Memory B cell (primary cell): ENCODE data around the gene NR0B2.
A peak's percentile ranks its signal among the peaks of the same experiment; 100 is the strongest.
"Not testable (repeated sequence)": the region's sequence is repeated elsewhere in the genome, so short reads cannot be mapped to it uniquely, and the experiment has no call there.

Experiments used
- ATAC-seq: fragments of 150-1000 bp; cut with Tn5 transposase; 2 replicates; pipeline ENCODE4 v1.10.0; 2021; ENCODE audit warnings: low read depth, mild to moderate bottlenecking, moderate library complexity
- DNase-seq, 2 donors: peaks; one replicate each; pipeline ENCODE4 v3.0.0; 2022; ENCODE audit warnings: low spot score in 2 of 2
- H3K27ac Mint-ChIP-seq: one replicate; pipeline ENCODE4 v1.8.0; 2022; ENCODE audit warnings: mild to moderate bottlenecking, moderate library complexity, mixed read lengths
- H3K27me3 Mint-ChIP-seq: one replicate; pipeline ENCODE4 v1.8.0; 2022; ENCODE audit warnings: mixed read lengths
- H3K36me3 Mint-ChIP-seq: one replicate; pipeline ENCODE4 v1.8.0; 2022; ENCODE audit warnings: mild to moderate bottlenecking, mixed read lengths
- H3K4me1 Mint-ChIP-seq: one replicate; pipeline ENCODE4 v1.8.0; 2022; ENCODE audit warnings: mixed read lengths
- H3K4me3 Mint-ChIP-seq: one replicate; pipeline ENCODE4 v1.8.0; 2022; ENCODE audit warnings: mild to moderate bottlenecking, moderate library complexity, mixed read lengths
- H3K9me3 Mint-ChIP-seq: one replicate; pipeline ENCODE4 v1.8.0; 2022; ENCODE audit warnings: mixed read lengths

Gene NR0B2

DNA sequence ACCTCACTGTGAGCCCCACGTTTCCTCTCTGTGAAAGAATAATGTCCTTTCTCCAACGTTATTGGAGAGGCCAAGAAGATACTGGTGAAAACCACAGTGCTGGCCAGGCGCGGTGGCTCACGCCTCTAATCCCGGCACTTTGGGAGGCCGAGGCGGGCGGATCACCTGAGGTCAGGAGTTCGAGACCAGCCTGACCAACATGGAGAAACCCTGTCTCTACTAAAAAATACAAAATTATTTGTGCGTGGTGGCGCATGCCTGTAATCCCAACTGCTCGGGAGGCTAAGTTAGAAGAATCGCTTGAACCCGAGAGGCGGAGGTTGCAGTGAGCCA, 34.9 kb upstream of the NR0B2 start:
- not testable (repeated sequence) for DNase-seq, H3K4me1 Mint-ChIP-seq, H3K9me3 Mint-ChIP-seq, H3K27ac Mint-ChIP-seq, H3K27me3 Mint-ChIP-seq, ATAC-seq, H3K4me3 Mint-ChIP-seq
- peaks cover 18% of the 10 kb centered on the region for H3K36me3 Mint-ChIP-seq

DNA sequence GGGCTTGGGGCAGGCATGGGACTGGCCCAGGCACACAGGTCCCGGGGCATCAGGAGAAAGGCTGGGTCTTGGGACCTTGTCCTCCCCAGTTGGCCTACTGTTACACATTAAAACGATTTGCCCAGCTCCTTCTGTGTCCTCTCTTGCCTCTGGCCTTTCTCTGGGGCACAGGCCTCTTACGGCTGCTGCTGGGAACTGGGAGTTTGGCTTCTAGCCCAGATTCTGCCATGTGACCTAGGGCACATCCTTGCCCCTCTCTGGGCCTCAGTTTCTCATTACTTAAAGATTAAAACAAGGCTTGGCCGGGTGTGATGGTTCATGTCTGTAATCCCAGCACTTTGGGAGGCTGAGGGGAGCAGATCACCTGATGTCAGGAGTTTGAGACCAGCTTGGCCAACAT, 32.5 kb upstream of the NR0B2 start:
- Mint-ChIP-seq H3K36me3 (peaks cover 24% of the 10 kb centered on the region), H3K4me3 (no peak overlapping the region), H3K27me3 (no peaks in the 10 kb centered on the region), H3K9me3 (no peaks in the 10 kb centered on the region), H3K27ac (no peak overlapping the region), H3K4me1 (peaks cover 4% of the 10 kb centered on the region)
- ATAC-seq = no peak
- DNase-seq = no peak

DNA sequence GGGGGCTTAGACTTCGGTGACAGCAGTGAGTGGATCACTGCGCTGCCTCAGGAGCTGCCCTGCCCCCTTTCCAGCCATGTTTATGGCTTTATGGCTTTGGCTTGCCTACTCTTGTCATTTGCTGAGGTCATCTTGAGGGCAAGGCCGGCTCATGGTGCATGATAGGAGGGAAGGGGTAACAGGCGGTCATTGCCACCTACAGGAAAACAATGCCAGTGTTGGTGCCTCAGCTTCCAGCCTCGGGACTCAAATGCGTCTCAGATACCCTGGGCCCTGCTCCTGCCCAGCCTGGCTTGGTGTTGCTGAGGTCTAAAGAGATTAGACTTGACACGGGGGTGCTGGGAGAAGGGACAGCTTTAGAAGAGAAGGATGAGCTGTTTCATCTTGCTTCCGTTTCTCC, 32.0 kb upstream of the NR0B2 start:
- Mint-ChIP-seq H3K4me1 (peaks cover 2% of the 10 kb centered on the region), H3K4me3 (no peak overlapping the region), H3K36me3 (peaks cover 21% of the 10 kb centered on the region), H3K27ac (no peak overlapping the region), H3K27me3 (no peaks in the 10 kb centered on the region), H3K9me3 (no peaks in the 10 kb centered on the region)
- ATAC-seq (no peak), DNase-seq (no peak)

DNA sequence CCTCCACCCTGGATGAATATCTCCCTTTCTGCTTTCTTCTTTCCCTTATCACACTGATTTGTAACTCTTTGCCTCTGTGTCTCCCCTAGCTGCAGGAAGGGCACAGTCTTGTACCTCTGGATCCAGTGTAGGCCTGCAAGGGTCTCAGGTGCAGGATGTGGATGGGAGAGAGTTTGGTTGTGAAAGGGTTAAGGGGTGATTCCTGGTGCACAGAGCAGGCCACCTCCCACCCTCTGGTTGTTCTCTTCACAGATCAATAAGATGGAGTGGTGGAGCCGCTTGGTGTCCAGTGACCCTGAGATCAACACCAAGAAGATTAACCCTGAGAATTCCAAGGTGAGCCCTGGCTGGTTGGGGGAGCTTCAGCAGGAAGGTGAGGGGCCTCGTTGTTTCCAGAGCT, 31.4 kb upstream of the NR0B2 start:
- DNase-seq = no peak
- no peaks in the 10 kb centered on the region for H3K9me3 Mint-ChIP-seq
- peaks cover 18% of the 10 kb centered on the region for H3K36me3 Mint-ChIP-seq
- no peaks in the 10 kb centered on the region for H3K4me1 Mint-ChIP-seq
- no peak overlapping the region for H3K27ac Mint-ChIP-seq
- no peak for ATAC-seq
- H3K27me3 Mint-ChIP-seq = no peaks in the 10 kb centered on the region
- no peak overlapping the region for H3K4me3 Mint-ChIP-seq

DNA sequence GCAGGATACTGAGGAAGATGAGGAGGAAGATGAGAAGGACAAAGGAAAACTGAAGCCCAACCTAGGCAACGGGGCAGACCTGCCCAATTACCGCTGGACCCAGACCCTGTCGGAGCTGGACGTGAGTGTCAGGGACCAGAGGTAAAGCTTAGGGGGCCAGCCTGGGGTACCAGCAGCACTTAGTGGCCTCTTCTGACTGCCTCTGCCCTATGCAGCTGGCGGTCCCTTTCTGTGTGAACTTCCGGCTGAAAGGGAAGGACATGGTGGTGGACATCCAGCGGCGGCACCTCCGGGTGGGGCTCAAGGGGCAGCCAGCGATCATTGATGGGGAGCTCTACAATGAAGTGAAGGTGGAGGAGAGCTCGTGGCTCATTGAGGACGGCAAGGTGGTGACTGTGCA, 28.9 kb upstream of the NR0B2 start:
- Mint-ChIP-seq H3K4me3 (no peak overlapping the region), H3K27ac (no peak overlapping the region), H3K4me1 (no peaks in the 10 kb centered on the region), H3K9me3 (no peaks in the 10 kb centered on the region), H3K36me3 (peaks cover 21% of the 10 kb centered on the region), H3K27me3 (no peaks in the 10 kb centered on the region)
- DNase-seq = no peak
- ATAC-seq = no peak

DNA sequence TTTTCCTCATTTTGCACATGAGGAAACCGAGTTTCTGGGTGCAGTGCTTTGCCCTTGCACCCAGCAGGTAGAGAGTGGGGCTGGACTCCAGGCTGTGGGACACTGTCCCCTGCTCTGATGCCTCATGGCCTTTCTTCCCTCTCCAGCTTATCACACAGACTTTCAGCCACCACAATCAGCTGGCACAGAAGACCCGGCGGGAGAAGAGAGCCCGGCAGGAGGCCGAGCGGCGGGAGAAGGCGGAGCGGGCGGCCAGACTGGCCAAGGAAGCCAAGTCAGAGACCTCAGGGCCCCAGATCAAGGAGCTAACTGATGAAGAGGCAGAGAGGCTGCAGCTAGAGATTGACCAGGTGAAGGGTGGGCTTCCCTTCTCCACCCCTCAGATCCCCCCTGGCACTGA, 27.5 kb upstream of the NR0B2 start:
- H3K4me1 Mint-ChIP-seq = no peaks in the 10 kb centered on the region
- H3K27me3 Mint-ChIP-seq = no peaks in the 10 kb centered on the region
- ATAC-seq (no peak), DNase-seq (no peak)
- peaks cover 23% of the 10 kb centered on the region for H3K36me3 Mint-ChIP-seq
- no peak overlapping the region for H3K4me3 Mint-ChIP-seq
- no peaks in the 10 kb centered on the region for H3K9me3 Mint-ChIP-seq
- no peak overlapping the region for H3K27ac Mint-ChIP-seq

DNA sequence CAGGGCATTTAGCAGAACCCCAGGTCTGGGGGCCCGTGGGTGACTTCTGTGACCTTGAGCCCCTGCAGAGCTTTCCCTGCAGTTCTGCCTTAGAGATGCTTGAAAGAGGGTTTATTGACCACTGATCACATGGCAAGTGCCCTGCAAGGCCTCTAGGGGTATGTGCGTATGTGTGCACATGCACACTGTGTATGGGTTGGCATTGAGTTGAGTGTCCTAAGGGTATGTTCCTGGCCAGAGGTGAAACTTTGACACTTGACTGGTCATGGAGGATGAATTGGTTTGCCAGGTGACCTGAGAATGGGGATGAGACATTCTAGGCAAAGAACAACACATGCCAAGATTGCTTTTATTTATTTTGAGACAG, 24.9 kb upstream of the NR0B2 start:
- H3K36me3 Mint-ChIP-seq = peaks cover 19% of the 10 kb centered on the region
- H3K27me3 Mint-ChIP-seq = no peaks in the 10 kb centered on the region
- H3K4me1 Mint-ChIP-seq = no peaks in the 10 kb centered on the region
- DNase-seq = no peak
- no peak overlapping the region for H3K27ac Mint-ChIP-seq
- no peak overlapping the region for H3K4me3 Mint-ChIP-seq
- H3K9me3 Mint-ChIP-seq = no peaks in the 10 kb centered on the region
- no peak for ATAC-seq

DNA sequence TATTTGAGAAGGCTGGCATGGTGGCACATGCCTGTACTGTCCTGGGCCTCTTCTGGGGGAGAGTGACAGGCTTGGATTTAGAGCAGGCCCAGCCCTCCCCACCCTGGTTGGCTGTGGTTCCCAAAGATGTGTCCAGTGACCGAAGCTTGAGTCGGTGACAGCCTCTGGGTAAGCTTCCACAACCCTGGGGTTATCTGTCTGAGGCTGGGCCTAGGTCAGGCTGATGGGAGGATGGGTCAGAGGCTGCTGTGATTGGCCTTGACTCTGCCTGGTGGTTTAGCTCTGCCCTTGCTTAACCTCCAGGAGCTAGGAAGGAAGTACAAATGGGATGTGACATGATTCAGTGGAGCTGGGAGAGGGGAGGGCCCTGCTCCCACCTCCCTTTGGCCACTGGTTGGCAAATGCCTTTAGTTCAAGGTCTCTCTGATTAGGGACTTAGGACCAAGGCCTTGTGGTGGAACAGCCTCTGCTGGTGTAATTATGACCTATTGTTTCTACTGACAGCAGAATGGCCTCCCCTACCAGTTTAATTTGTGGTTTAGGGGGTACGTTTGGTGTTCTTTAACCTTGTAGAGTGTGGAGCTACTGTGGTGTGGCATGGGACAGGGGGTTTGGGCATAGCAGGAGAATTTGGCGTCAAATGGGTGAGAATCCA, 24.4 kb upstream of the NR0B2 start:
- Mint-ChIP-seq H3K9me3 (no peaks in the 10 kb centered on the region), H3K4me3 (no peak overlapping the region), H3K4me1 (peaks cover under 1% of the 10 kb centered on the region), H3K27ac (no peak overlapping the region), H3K27me3 (no peaks in the 10 kb centered on the region), H3K36me3 (peaks cover 19% of the 10 kb centered on the region)
- DNase-seq = no peak
- ATAC-seq = no peak

DNA sequence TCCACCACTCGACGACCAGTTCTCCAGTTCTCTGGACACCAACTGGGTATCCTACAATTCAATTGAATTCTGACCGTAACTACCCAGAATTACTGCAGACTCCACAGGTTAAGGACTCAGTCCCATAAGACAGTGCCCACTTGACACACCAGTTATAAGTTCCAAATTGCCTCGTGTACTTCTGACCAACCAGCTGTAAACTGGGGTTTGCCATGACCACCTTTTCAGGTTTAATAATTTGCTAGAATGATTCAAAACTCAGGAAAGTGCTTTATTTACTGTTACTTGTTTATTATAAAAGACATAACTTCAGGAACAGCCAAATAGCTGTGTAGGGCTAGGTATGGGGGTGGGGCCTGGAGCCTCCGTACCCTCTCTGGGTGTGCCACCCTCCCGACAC, 23.0 kb upstream of the NR0B2 start:
- no peaks in the 10 kb centered on the region for H3K27me3 Mint-ChIP-seq
- H3K4me1 Mint-ChIP-seq = peaks cover 9% of the 10 kb centered on the region
- ATAC-seq = no peak
- no peak overlapping the region for H3K27ac Mint-ChIP-seq
- H3K4me3 Mint-ChIP-seq = no peak overlapping the region
- no peaks in the 10 kb centered on the region for H3K9me3 Mint-ChIP-seq
- peaks cover 15% of the 10 kb centered on the region for H3K36me3 Mint-ChIP-seq
- DNase-seq = no peak

DNA sequence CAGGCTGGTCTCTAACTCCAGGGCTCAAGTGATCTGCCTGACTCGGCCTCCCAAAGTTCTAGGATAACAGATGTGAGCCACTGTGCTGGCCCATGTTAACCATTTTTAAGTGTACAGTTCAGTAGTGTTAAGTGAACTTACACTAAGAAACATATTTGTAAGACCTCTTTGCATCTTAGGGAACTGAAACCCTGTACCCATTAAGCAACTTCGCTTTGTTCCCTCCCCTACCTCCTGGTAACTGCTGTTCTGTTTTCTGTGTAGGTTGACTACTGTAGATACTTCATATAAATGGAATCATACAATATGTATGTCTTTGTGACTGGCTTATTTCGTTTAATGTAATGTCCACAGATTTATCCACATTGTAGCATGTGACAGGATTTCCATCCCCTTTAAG, 18.8 kb upstream of the NR0B2 start:
- peak; percentile 100 for ATAC-seq

DNA sequence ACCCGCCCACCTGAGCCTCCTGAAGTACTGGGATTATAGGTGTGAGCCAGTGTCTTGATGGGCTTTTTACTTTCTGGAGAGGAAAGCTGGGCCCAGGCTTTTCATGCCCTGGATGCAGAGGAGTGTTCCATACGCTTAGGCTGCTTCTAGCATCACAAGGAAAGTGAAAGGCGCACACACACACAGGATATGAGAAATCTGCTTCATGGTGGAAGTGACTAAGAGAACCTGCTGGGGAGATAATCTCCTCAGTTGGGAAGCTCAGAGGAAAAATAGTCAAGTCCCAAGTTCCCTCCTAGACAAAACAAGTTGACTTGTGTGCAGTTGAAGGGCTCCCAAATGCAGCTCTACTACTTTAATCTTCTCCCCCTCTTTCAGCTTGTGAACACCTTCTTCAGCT, 9.9 kb upstream of the NR0B2 start:
- Mint-ChIP-seq H3K9me3 (no peaks in the 10 kb centered on the region), H3K36me3 (peaks cover 8% of the 10 kb centered on the region), H3K27ac (peak overlapping the region; percentile 88), H3K4me1 (peaks cover 17% of the 10 kb centered on the region), H3K27me3 (no peaks in the 10 kb centered on the region), H3K4me3 (peak overlapping the region; percentile 93)
- ATAC-seq = no peak
- no peak for DNase-seq

More for the DNA sequence above, 18.8 kb upstream of the NR0B2 start:
- Mint-ChIP-seq H3K9me3 (no peaks in the 10 kb centered on the region), H3K27me3 (no peaks in the 10 kb centered on the region), H3K36me3 (peaks cover 13% of the 10 kb centered on the region), H3K27ac (peak overlapping the region; percentile 53), H3K4me1 (peaks cover 9% of the 10 kb centered on the region), H3K4me3 (no peak overlapping the region)
- peak in 1 of 2 donors; percentile 28 for DNase-seq

DNA sequence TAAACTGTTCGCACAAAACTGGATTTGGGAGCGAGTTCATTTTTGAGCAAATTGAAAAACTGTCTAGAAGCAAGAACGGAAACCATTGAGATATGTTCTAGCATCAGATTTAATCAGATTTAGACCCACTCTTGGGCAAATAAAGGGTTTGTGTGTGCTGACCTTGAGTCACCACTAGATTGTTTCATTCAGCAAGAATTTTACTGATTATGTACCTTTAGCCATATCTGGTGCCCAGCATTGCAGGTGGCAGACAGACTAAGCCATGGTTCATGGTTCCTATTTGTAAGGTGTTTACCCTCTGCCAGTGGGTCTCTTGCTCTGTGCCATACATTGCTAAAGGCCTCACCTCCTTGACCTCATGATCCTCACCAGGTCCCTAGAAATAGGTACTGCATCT, 9.1 kb upstream of the NR0B2 start:
- H3K4me3 Mint-ChIP-seq = peak overlapping the region; percentile 93
- H3K27ac Mint-ChIP-seq = peak overlapping the region; percentile 88
- DNase-seq (no peak), ATAC-seq (no peak)
- H3K27me3 Mint-ChIP-seq = no peaks in the 10 kb centered on the region
- no peaks in the 10 kb centered on the region for H3K9me3 Mint-ChIP-seq
- H3K4me1 Mint-ChIP-seq = peaks cover 17% of the 10 kb centered on the region
- H3K36me3 Mint-ChIP-seq = peaks cover 7% of the 10 kb centered on the region

DNA sequence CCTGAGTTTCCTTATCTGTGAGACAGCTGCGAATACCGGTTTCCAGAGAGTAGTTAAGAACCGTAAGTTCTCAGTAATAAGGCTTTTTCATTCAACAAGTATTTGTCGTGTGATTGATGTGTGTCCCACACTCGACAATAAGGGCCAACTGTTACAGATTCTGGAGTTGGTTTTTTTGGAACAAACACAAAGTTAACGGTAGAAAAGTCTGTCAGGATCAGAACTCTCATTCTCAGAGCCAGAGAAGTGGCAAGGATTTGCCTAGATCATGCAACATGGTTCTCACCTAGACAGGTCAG, 8.6 kb upstream of the NR0B2 start:
- peaks cover 6% of the 10 kb centered on the region for H3K36me3 Mint-ChIP-seq
- ATAC-seq (no peak), DNase-seq (no peak)
- peak overlapping the region; percentile 93 for H3K4me3 Mint-ChIP-seq
- peaks cover 17% of the 10 kb centered on the region for H3K4me1 Mint-ChIP-seq
- no peaks in the 10 kb centered on the region for H3K27me3 Mint-ChIP-seq
- no peaks in the 10 kb centered on the region for H3K9me3 Mint-ChIP-seq
- H3K27ac Mint-ChIP-seq = peak overlapping the region; percentile 88

DNA sequence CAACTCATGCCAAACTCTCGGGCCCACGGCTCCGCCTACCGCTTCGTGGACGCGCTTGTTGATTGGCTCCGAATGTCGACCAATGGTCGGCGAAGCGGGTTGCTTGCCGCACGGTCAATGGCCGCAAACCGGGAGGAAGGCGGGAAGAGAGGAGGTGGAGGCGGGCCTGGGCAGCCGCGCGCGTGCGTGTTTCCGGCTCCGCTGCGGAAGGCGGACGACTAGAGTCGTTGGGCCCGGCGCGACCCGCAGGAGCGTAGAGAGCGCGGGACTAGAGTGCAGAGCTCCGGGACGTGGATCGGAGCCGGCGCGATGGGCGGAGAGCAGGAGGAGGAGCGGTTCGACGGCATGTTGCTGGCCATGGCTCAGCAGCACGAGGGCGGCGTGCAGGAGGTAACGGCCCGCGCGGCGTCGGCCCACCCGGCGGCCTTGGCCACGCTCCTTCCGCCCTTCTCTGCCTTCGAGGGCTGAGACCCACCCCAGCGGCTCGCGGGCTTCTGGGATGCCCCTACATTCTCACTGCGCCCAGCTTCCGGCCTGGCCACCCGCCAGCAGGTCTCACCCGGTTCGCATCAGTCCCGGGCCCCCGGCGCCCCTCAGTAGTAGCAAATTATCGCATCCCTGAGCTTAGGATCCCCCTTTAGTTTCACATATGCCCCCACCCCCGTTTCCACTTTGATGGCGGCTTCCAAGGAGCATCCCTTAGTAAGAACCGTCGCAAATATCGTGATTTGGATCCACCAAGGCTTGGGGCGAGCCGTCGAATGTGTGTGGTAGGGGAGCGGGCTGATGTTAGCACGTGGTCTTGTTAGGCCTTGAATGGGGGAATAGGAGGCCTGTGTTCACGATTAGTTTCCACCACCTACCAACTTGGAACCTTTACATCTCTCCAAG, 8.0 kb upstream of the NR0B2 start, which contains the start of gene NUDC:
Gene NUDC (plus strand): TSS at position 204 of the 891 bp plus-strand sequence. CDS start 106 bp downstream, at position 310.
- peak within 1 kb of the TSS; percentile 88 for H3K27ac Mint-ChIP-seq
- ATAC-seq (peak; percentile 91), DNase-seq (peak; percentile 87 to 93)
- no peaks in the 10 kb centered on the region for H3K27me3 Mint-ChIP-seq
- H3K36me3 Mint-ChIP-seq = peaks cover 3% of the 10 kb centered on the region
- H3K4me1 Mint-ChIP-seq = peaks cover 13% of the 10 kb centered on the region
- no peaks in the 10 kb centered on the region for H3K9me3 Mint-ChIP-seq
- peak within 1 kb of the TSS; percentile 93 for H3K4me3 Mint-ChIP-seq

DNA sequence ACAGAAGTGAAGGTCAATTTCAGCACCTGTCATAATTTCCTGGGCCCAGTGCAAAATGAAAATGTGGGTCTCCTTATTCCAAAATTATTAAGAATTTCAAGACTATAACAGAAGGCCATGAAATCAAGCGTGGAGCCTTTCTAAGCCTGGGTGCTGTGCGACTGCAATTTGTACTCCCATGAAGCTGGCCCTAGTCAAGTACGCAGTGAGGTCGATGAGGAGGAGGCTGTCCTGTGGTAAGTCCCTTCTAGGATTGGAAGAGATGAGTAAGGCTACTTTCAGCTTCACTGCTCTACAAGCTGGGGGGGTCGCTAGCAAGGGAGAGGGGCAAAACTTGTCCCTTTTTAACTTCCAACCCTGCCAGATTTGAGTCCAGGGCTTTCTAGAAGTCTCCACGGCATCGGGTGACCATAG, 7.4 kb upstream of the NR0B2 start:
- ATAC-seq (peak; percentile 44), DNase-seq (no peak)
- Mint-ChIP-seq H3K9me3 (no peaks in the 10 kb centered on the region), H3K27me3 (no peaks in the 10 kb centered on the region), H3K4me1 (peaks cover 13% of the 10 kb centered on the region), H3K4me3 (peak overlapping the region; percentile 93), H3K36me3 (peaks cover 2% of the 10 kb centered on the region), H3K27ac (peak overlapping the region; percentile 88)
